Erythroblast (primary cell): ENCODE results near the gene NAALAD2.
"Not testable (repeated sequence)": the region's sequence is repeated elsewhere in the genome, so short reads cannot be mapped to it uniquely, and the experiment has no call there.

Experiments
- DNase-seq, 2 experiments: peaks; one replicate each; lab custom pipeline; 2025; lab: John Stamatoyannopoulos, UW
- GATA1 ChIP-seq: IDR thresholded peaks from 2 replicates; pipeline ENCODE4 v1.6.1; 2011; ENCODE audit warnings: low read depth, mild to moderate bottlenecking, control low read depth, low read length, moderate library complexity
- POLR2A ChIP-seq: IDR thresholded peaks from 2 replicates; pipeline ENCODE4 v1.6.1; 2011; ENCODE audit warnings: mild to moderate bottlenecking, low read length

The NAALAD2 gene

GRCh38 chr11:90168571-90168970 lies 34.1 kb downstream of the NAALAD2 start:
- TF ChIP-seq POLR2A (no peak), GATA1 (no peak)
- DNase-seq = no peak

DNA sequence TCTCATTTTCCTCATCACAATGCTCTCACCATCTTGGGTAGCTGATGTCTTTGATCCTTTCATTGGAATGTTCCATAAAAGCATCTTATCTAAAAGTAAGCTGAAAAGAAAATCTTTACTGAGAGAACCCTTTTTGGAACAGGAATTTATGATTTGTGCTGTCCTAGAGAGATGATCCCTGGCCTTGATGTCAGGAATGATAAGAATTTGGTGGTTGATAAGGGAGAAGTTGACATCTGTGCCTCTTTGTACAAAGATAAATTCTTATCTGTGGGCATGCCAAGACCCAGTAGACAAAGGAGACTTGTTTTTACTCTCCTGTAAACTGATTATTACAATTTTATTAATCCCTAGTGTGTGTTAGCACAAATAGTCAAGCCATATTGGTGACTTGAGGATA lies 36.9 kb downstream of the NAALAD2 start:
- no peak for DNase-seq
- no peak for TF ChIP-seq POLR2A
- TF ChIP-seq GATA1 = no peak

- TF ChIP-seq POLR2A (no peak), GATA1 (no peak)
- no peak for DNase-seq
Observed at GRCh38 chr11:90176069-90176468, 41.6 kb downstream of the NAALAD2 start.

GRCh38 chr11:90178751-90179150 lies 44.3 kb downstream of the NAALAD2 start:
- no peak for TF ChIP-seq GATA1
- DNase-seq = no peak

- DNase-seq = no peak
- TF ChIP-seq GATA1 (no peak), POLR2A (no peak)
Observed at GRCh38 chr11:90179923-90180322, 45.5 kb downstream of the NAALAD2 start.

- TF ChIP-seq GATA1 (no peak), POLR2A (no peak)
- DNase-seq = no peak
Observed at GRCh38 chr11:90187839-90188238, 53.4 kb downstream of the NAALAD2 start.

- TF ChIP-seq POLR2A = no peak
- TF ChIP-seq GATA1 = no peak
- DNase-seq = no peak
Observed at GRCh38 chr11:90189011-90189410, 54.5 kb downstream of the NAALAD2 start.

DNA sequence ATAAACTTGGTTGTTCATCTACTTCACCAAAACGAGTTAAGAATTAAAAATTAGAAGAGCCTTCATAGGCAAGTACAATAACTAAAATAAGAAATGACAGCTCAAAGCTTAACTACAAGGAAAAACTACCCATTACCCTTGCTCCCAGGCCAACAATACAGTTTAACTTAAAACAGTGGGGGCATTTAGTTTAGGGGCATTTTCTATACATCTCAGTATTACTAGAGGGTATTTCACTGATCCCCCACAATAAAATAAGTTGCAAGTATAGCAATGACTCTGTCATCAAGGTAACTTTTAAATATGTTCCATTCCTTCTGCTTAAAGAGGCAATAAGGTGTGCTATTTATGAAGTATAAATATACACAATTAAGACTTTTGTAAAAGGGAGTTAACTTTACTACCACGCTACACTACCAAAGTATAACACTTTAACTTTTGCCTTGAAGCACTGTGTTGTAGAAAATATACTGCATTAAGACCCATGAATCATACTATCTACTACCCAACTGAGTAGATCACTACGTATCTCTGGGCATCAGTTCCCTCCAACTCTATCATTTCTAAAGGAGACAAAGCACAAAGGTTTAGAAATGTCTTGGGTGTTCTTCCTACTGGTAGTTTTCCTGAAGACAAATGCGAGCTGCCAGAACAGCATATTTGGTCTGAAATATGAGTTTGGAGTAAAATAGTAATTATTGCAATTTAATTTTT lies 58.6 kb downstream of the NAALAD2 start:
- DNase-seq = no peak
- TF ChIP-seq POLR2A (no peak), GATA1 (no peak)

- DNase-seq = no peak
- TF ChIP-seq GATA1 = no peak
- TF ChIP-seq POLR2A = no peak
Observed at GRCh38 chr11:90197377-90197776, 62.9 kb downstream of the NAALAD2 start.

- TF ChIP-seq POLR2A = no peak
- TF ChIP-seq GATA1 = no peak
- DNase-seq = no peak
Observed at GRCh38 chr11:90202342-90202741, 67.9 kb downstream of the NAALAD2 start.

- TF ChIP-seq GATA1 = no peak
- TF ChIP-seq POLR2A = no peak
- DNase-seq = no peak
Observed at GRCh38 chr11:90204407-90204806, 69.9 kb downstream of the NAALAD2 start.

GRCh38 chr11:90204832-90205646 lies 70.6 kb downstream of the NAALAD2 start:
- peak; percentile 62 to 71 for DNase-seq
- TF ChIP-seq POLR2A (no peak), GATA1 (no peak)

DNA sequence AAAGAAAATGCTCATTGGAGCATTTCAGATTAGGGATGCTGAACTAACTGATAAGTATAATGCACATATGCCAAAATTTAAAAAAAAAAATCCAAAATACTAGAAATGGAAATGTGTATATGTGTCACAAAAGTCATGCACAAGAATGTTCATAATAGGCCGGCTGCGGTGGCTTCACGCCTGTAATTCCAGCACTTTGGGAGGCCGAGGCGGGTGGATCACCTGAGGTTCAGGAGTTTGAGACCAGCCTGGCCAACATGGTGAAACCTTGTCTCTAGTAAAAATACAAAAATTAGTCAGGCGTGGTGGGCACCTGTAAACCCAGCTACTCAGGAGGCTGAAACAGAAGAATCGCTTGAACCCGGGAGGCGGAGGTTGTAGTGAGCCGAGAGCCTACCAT lies 73.5 kb downstream of the NAALAD2 start:
- DNase-seq = not testable (repeated sequence)

DNA sequence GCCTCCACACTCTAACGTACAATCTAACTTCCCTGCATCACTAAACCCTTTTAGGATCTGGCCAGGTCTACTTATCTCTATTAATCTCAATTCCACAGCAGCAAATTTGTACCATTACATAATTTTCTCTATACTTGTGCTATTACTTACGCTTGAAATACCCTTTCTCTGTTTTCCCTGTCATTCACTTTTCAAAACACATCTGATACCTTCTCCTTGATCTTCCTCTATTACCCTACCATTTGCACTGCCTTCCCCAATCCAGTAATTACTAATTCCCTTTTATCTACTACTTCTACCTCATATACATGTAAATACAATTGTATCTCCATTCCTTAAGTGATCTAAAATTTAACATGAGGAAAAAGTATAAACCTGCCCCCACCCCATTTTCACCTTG lies 74.4 kb downstream of the NAALAD2 start:
- no peak for DNase-seq
- no peak for TF ChIP-seq POLR2A
- no peak for TF ChIP-seq GATA1

DNA sequence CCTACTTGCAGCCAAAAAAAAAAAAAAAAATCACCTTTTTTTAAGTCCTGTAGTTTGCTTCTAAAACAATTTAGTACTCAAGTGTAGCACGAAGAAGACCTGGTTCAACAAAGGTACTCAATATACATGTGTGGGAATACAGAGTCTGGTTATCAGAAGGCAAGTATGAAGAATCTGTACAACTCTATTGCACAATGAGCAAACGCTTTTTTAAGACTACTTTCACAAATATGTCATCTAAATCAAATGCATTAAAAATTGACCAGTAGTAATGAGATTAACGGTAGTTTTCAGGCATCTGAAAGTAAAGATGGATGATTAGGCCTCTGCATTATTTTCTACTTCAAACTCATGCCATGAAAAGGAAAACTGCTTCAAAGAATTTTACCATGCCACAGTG lies 78.9 kb downstream of the NAALAD2 start:
- no peak for DNase-seq
- TF ChIP-seq GATA1 = no peak
- TF ChIP-seq POLR2A = no peak
